22Rv1 (cell line): ENCODE data around the gene PIGM.

Experiments used
- ZFX ChIP-seq: fragments of 450-650 bp; IDR thresholded peaks from 2 replicates; pipeline ENCODE4 v1.6.1; 2017; ENCODE audit warnings: antibody characterized with exemption, borderline replicate concordance
- TF ChIP-seq, protein P1 (sequence below): fragments of 450-650 bp; IDR thresholded peaks from 2 replicates; pipeline ENCODE4 v1.5.1; 2017; ENCODE audit warnings: mild to moderate bottlenecking

- TF ChIP-seq, protein P1, sequence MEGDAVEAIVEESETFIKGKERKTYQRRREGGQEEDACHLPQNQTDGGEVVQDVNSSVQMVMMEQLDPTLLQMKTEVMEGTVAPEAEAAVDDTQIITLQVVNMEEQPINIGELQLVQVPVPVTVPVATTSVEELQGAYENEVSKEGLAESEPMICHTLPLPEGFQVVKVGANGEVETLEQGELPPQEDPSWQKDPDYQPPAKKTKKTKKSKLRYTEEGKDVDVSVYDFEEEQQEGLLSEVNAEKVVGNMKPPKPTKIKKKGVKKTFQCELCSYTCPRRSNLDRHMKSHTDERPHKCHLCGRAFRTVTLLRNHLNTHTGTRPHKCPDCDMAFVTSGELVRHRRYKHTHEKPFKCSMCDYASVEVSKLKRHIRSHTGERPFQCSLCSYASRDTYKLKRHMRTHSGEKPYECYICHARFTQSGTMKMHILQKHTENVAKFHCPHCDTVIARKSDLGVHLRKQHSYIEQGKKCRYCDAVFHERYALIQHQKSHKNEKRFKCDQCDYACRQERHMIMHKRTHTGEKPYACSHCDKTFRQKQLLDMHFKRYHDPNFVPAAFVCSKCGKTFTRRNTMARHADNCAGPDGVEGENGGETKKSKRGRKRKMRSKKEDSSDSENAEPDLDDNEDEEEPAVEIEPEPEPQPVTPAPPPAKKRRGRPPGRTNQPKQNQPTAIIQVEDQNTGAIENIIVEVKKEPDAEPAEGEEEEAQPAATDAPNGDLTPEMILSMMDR, result no peak
- no peak for TF ChIP-seq ZFX
Observed at GRCh38 chr1:160045653-160046052, 13.9 kb upstream of the PIGM start.
